NOMO-1 (cell line): ENCODE measurements around the gene LRRTM2.

Experiments used
- DNase-seq, 2 experiments: peaks; one replicate each; lab custom pipeline; 2025; ENCODE audit not compliant: unreplicated experiment in 2 of 2; lab: John Stamatoyannopoulos, UW

Gene LRRTM2

DNA sequence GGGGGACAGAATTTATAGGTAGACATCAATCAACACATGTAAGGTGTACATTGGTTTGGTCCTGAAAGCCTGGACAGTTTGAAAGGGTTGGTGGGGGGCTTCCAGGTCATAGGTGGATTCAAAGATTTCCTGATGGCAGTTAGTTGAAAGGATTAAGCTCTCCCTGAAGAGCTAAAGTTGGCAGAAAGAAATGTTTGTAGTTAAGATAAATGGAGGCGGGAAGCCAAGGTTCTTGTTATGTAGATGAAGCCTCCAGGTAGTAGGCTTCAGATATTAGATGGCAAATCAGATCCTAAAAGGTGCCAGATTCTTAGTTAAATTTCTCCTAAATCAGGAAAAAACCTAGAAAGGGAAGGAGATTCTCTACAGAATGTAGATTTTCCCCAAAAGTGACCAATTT is 9.0 kb upstream of the LRRTM2 start:
- DNase-seq, result no peak

DNA sequence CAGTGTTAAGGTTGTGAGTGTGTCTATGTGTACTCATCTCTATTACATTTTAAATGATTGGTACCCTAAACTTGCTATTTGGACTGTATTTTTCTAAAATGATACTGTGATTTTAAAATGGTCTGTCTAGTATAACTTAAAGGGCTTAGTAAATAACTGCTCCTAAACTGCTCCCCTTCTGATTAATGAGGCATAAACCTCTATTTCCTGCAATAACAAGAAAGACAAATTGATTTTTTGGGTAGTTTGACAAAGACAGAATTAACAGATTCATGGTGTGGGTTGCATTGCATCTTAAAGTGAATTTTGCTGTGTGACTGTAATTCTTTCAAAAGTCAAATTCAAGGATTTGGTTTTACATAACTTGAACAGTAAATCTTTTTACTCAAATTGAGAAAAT is 8.1 kb upstream of the LRRTM2 start:
- no peak for DNase-seq

DNA sequence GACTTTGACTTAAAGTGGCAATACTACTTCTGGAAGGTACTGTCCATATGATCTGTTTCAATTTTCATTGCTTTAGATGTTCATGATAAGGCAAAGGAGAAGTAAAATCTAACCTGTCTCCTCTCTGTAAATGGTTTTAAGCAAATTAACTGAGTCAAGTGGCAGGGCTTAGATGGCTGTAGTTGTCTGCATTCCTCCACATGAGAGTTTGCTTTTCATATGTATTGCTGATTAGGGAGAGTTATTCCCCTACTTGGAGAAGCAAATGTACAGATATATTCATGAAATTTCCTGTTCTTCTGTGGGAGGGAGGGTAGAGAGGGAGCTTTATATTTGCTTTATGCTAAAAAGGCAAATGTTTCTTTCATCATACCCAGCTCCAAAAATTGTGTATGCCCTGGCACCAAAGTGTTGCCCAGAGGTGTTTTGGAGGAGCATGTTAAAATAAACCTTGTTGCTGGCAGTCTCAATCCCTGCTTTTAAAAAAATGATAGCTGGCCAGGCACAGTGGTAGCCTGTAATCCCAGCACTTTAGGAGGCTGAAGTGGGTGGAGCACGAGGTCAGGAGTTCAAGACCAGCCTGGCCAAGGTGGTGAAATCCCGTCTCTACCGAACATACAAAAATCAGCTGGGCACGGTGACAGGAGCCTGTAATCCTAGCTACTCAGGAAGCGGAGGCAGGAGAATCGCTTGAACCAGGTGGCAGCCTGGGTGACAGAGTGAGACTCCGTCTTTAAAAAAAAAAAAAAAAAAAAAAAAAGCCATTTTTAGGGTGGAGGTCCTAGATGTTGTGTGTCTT is 3.5 kb upstream of the LRRTM2 start:
- no peak for DNase-seq

DNA sequence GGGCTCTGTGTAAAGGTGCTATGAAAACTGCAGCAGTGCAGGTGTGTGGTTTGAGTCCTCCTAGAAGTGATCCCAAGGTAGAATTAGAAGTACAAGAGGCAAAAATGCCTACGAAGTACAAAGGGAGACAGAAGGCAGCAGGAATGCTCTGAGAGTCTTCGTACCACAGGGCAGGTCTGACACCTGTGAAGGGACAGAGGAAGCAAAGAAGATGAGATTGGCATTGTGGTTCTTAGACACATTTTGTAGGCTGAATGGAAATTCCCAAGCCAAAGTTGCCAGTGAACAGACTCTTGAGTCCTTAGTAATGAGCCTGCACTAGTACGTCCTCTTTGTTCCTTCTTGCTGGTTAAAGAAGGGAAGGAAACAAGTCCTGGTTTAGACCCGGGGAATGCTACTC is 1.7 kb upstream of the LRRTM2 start:
- DNase-seq, result no peak

DNA sequence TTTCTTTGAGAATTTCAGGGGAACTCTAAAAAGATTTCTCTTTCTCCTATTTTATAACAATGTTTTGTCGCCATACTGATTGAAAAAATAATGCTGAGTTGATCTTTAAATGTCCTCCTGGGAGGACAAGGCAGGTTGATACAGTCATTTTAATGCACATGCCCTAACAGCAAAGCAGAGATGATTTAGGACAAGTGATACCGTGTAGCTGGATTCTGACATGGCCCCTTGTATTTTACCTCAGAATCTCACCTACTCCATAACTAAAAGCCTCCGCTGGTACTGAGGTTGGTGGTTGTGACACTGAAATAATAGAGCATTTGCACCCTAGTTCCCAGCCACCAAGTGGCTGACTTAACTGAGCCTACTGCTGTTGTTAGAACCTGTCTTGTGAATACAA is 811 bp upstream of the LRRTM2 start:
- DNase-seq, result no peak

DNA sequence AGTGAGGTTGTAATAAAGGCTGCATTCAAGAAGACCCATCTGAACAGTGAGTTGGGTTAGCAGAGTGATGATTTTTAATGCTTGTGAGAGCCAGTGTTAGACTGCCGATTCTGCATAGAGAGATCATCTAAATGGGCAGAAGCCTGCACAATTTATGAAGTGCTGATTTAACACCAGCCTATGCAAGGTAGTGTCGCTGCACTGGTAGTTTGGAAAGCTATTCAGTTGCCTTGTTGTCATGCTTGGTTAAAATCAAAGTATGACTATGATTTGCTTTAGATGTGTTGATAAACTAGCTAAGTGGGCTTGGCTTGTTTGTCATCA is 379 bp upstream of the LRRTM2 start:
- no peak for DNase-seq

DNA sequence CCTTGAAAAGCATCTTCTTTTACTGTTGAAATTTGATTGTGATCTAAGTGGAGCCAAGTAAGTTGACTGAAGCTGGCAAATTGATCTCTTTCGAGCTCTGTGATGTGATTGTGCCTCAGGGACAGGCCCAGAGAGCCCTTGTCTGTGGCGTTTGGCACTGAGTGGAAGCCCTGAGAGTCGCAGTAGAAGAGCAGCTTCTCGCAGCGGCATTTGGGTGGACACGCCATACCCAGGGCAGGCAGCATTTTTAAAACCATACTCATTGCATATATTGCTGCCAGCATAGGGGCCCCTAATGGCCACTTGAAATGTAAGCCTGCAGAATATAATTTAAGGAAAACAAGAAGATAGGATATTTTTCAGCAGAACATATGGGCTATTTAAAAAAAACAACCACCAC is 894 bp downstream of the LRRTM2 start:
- DNase-seq, result no peak

DNA sequence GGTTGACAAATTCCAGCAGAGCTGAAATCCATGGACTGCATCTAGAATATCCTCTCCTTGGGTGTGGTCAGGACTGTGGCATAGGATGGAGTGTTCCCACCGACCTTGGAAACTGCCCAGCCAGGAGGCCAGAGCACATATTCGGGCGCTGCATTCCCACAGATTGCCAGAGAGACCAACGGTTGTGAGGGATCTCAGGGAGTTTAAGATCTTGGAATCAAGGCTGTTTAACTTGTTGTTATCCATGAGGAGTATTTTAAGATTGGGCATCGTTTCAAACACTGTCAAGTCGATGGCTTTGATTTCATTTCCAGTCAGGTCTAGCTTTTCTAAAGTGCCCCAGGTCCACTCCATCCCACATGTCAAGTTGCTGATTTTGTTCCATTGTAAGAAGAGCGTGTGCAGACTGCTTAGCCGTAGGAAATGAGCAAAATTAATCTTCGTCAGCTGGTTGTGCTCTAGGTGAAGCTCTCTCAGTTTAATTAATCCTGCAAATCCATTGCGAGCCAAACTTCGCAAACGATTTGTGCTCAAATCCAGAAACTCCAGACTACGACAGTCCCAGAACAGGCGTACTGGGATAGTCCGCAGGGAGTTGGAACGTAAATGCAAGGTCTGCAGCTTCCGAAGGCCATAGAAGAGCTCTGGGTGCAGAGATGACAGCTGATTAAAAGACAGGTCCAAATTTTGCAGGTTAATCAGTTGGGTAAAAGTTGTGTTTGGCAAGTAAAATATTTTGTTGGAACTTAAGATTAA is 1.5 kb downstream of the LRRTM2 start:
- DNase-seq, result no peak

DNA sequence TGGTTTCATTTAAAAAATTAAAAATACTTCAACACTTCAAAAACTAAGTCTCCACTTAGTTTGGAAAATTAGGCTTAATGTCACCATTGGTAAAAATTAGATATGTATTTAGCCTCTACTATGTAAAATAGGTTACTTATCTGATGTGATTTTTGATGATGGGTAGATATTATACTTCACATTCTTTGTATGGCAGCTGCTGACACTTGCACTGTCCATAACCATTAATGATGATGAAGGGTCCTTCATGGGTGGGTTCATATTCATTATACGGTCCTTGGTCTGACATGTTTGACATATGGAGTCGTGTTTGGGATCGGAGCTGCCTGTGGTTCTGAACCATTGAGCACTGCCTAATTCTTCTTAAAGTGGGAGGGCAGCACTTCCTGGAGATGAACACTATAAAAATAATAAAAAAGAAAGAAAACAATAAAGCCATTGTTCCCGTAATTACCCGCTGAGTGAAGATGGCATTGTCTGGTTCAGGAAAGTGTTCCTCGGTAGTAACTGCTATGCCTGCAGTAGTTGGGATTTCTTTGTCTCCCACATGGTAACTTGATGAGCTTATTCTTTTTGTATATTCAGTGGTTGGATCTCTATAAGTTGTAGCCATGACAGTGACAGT is 2.2 kb downstream of the LRRTM2 start:
- no peak for DNase-seq

DNA sequence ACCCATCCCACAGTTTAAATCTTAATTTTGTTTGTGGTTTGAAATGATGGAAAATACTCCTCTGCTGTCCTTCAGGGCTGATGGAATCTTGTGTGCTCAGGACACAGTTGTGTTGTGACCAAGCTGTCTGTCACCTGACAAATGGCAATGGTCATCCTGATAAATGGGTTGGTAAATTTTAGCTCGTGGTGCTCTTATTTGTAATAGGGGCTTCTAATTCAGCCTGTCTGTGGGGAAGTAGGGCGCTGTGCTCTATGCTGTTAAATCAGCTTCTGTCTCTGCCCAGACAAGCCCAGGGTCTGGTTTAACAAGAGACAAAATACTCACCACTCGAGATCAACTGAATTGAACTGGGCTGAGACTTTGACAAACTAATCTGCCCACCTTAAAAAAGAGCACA is 4.5 kb downstream of the LRRTM2 start:
- no peak for DNase-seq

DNA sequence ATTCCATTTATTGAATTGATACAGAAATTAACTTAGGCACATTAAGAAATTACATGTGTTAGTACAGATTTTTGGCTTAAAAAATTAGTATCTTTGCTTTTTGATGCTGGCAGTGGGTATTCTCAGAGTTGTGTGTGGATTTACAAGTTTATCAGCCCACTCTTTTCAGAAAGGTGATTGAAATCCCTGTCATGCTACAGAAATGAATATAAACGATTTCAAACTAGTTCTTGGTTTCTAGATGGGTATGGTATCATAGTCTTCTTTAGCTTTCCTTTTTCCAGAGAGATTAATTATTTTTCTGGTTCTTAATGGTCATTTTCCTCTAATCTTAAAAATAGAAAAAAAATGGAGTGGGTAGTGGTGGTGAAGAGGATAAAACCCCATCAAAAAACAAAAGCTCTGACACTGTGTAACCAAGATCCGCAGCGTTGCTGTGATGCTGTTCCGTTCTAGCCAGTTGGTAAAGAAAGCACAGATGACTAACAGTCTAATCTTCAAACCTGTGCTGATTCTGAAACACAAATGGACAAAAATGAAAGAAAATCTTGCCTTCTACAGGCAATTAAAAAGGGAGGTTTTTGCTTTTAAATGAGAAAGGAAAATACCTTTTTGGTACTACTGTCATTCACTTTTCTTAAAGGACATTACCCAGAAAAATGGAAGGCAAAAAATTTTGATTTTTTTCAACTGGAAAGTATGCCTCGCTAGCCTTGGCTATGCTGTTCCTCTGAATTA is 5.2 kb downstream of the LRRTM2 start:
- no peak for DNase-seq

DNA sequence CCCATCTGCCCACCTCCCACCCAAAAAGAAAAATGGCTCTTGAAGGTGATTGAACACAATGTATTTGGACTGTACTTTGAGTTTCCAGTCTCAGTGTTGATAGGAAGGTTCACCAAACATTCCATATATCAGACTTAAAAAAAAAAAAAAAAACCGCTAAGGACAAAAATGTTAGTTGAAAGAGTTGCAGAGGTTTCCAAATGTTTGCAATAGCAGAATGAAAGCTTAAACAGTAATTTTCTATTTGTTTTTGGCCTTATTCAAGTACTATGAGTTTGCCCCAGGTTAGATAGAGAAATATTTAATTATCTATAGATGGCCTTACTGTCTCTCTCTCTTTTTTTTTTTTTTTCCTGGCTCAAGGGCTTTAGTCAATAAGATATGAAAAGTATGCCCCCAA is 6.1 kb downstream of the LRRTM2 start:
- no peak for DNase-seq

DNA sequence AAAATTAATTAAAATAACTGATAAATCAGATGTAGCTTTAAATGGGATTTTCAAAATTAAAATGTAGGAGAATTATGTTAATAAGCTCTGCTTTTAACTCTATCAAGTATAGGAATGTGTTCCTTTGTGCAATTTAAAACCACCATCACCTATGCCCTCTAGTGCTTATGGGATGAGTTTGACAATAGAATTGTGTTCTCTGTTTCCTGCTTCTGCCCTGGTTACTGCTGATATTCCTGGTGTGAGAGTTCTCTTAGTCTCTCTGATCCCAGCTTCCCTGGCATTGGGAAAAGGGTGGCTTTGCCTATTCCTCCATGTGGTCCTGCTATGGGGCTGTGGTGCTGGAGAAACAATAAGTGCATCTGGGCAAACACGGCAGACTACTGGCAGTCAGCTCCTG is 8.1 kb downstream of the LRRTM2 start:
- no peak for DNase-seq

DNA sequence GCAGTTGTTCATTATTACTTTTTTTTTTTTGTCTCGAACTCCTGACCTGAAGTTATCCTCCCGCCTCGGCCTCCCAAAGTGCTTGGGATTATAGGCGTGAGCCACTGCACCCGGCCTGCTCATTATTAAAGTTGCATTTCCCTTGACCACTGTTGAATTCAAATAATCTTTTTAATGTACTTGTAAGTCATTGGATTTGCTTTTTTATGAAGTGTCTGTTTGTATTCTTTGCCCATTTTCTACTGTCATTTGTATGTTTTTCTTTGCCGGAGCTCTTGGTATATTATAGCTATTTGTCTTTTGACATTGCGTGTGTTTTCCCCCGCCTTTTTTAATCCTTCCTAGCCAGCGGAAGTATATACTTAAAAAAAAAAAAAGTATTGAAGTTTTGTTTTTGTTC is 22.0 kb downstream of the LRRTM2 start:
- DNase-seq, result no peak

DNA sequence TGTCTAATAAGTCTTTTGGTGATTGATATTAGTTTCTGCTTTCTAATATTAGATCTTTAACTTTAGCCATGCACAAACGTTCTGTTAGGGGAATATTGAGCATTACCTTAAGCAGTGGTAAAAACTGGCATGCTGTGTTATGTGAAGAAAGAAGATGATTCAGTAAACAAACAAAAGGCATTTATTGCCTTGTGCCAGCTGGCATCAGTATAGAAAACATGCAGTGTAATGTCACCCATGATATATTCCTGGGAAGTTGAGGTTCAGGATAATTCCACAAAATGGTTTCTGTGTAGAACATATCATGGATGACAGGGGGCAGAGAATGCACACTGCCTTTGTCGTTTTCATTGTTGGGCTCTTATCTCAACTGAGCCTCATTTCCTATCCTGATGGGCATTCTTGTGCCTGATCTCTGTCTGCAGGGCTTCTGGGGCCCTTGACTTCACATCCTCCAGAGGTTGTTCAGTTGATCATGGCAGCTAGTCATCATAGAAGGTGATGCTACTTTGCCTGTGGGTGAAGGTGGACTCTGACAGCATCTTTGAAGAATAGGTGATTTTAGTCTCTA is 24.2 kb downstream of the LRRTM2 start:
- DNase-seq, result no peak

DNA sequence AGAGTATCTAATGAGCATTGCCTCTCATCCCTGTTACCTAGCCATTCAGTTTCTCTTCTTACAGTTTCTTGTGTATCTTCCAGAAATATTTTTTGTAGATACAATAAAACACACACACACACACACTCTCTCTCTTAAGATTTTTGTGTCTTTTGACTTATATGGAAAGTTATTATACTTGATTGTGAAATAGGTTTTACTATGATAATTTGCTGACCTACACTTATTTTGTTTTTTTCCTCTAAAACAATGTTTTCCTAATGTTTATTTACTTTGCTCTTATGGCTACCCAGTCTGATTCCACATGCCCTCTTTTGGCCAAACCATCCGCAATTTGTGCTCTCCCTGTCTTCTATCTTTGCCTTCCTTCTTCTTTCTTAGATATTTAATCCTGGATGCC is 25.3 kb downstream of the LRRTM2 start:
- DNase-seq, result no peak

DNA sequence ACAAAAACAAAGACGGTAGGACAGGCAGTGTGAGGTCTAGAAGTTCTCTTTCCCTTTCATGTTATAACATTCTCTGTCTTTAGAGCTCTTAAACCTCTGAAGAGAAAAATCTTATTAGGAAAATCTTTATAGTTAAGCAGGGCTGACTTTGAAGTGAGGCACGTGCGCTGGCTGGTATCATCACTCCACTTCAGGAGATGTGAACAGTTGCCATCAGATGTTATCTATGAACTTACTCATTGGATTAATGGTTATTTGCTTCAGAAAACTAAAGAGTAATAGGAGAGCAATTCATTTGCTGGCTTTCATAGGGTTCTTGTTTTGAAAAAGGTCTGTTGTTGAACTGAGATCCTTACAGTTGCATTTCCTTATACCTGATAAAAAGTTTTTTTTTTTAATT is 25.7 kb downstream of the LRRTM2 start:
- DNase-seq, result no peak

DNA sequence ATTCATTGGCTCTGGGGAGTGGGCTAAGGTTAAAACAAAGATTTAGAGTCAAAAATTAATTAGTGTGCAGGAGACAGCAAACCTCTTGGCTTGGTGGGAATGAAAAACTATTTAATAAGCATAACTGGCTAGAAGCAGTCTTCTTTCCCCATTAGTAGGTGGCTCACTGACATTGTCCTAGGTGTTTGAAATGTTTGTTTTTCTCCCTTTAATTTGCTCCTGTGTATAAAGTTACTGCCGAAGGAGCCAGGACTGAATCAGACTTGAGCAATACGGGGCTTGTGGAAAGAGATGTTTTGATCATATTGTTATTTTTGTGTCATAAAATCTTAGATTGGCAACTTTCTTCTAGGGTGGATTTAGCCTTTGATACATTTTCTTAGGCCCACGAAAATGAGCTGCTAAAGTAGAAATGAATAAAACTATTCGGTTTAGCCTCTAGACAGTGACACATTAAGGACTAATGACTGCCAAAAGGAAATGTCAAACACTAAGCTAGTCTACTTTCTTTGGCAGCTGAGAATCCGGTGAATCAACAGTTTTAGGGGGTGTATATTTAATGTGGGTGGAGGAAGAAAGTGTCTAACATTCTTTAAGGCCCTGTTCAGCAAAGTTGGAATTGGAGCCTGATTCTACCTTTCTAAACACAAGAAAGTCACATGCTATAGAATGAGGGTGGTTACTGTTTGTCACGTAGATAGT is 30.2 kb downstream of the LRRTM2 start:
- DNase-seq, result no peak

DNA sequence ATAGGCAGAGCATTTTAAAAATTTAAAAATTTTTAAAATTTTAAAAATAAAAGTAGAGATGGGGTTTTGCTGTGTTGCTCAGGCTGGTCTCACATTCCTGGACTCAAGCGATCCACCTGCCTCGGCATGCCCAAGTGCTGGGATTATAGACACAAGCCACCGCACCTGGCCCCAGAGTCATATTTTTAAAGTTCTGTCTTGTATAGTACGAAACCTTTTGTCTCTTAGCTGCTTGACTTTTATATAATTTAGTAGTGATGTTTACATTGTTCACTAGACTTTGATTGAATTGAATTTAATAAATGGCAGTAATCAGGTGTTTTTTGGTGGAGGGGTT is 31.0 kb downstream of the LRRTM2 start:
- DNase-seq, result no peak

DNA sequence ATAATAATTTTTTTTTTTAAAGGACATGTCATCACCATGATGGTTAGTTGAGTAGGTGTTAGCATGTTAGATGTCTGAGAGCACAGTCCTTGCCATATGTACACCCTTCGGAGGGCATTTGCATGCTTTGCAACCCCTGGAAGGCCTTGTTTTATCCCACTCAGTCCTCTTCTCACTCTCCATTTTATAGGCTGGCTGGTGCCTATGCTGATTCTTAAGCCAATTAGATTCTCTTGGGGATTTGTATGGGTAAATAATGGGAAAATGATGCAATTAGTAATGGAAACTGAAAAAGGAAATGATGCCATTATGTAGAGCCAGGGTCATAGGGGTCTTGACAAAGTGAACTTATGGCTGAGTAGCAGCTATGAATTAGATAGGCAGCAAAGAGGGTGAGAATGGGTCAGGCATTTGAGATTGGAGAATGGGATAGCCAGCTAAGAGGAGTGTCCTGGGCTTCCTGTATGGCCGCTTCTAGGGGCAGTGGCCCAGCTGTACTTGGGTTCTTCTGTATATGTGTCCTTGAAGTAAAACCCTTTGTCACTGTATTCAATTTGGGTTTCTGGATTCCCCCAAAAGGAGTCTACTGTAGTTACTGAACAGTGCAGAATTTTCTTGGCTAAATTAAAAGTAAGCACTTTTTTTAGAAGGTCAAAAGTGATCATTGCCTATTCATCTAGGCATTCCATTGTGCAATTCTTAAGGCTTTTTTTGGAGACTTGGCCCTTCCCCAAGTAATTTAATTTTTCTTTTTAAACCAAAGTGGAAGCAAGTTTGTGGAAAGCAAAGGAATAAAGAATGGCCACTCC is 31.6 kb downstream of the LRRTM2 start:
- no peak for DNase-seq
